DND-41 (cell line): ENCODE measurements around the gene CNKSR2.

Source experiments
- ATAC-seq: fragments of 200-7000 bp; cut with Tn5 transposase; 3 replicates; pipeline ENCODE4 v1.9.1; 2021; ENCODE audit warnings: low read depth; ENCODE audit not compliant: insufficient read depth
- DNase-seq: peaks from one replicate; pipeline ENCODE4 v3.0.0-alpha.2; 2020
- H2AFZ ChIP-seq: 2 replicates; pipeline ENCODE4 v1.6.0; 2012; ENCODE audit warnings: low read depth, low read length
- H3K27ac ChIP-seq: 2 replicates; pipeline ENCODE4 v1.5.1; 2012; ENCODE audit warnings: low read length, inconsistent platforms
- H3K27me3 ChIP-seq: fragments of 200-600 bp; sonication (generic); 2 replicates; pipeline ENCODE4 v1.6.0; 2012; ENCODE audit warnings: low read length, mild to moderate bottlenecking, inconsistent platforms; ENCODE audit not compliant: insufficient read depth, poor library complexity
- H3K36me3 ChIP-seq: 2 replicates; pipeline ENCODE4 v1.5.1; 2012; ENCODE audit warnings: low read length, inconsistent platforms; ENCODE audit not compliant: insufficient read depth
- H3K4me1 ChIP-seq: 2 replicates; pipeline ENCODE4 v1.5.1; 2012; ENCODE audit warnings: mild to moderate bottlenecking, low read length; ENCODE audit not compliant: insufficient read depth
- H3K4me2 ChIP-seq: 2 replicates; pipeline ENCODE4 v1.6.0; 2012; ENCODE audit warnings: mild to moderate bottlenecking, moderate library complexity, low read length, inconsistent platforms; ENCODE audit not compliant: insufficient read depth
- H3K4me3 ChIP-seq, 2 experiments: fragments of 200-600 bp in 1 of 2; shearing (Covaris generic) in 1 of 2; 2 replicates each; pipeline ENCODE4 v1.5.1; 2012 to 2016; ENCODE audit warnings: inconsistent platforms in 2 of 2, low read length in 2 of 2, mild to moderate bottlenecking in 2 of 2, low read depth in 1 of 2, moderate library complexity in 1 of 2
- H3K79me2 ChIP-seq: 2 replicates; pipeline ENCODE4 v1.6.0; 2012; ENCODE audit warnings: low read length, inconsistent platforms; ENCODE audit not compliant: insufficient read depth
- H3K9ac ChIP-seq: 2 replicates; pipeline ENCODE4 v1.6.0; 2012; ENCODE audit warnings: low read depth, mild to moderate bottlenecking, inconsistent platforms, low read length, moderate library complexity
- H3K9me3 ChIP-seq: 2 replicates; pipeline ENCODE4 v1.5.1; 2012; ENCODE audit warnings: low read length, moderate library complexity, mild to moderate bottlenecking, inconsistent platforms; ENCODE audit not compliant: insufficient read depth, severe bottlenecking
- H4K20me1 ChIP-seq: 2 replicates; pipeline ENCODE4 v1.6.0; 2012; ENCODE audit warnings: low read length; ENCODE audit not compliant: insufficient read depth
- CTCF ChIP-seq: IDR thresholded peaks from 2 replicates; pipeline ENCODE4 v1.5.1; 2012; ENCODE audit warnings: borderline replicate concordance, low read length, moderate library complexity, mild to moderate bottlenecking; ENCODE audit not compliant: poor library complexity, severe bottlenecking; ENCODE audit errors: extremely low read depth
- EZH2 ChIP-seq: IDR thresholded peaks from 3 replicates; pipeline ENCODE4 v1.6.1; 2012; ENCODE audit warnings: borderline replicate concordance, low read depth, mild to moderate bottlenecking, moderate library complexity, low read length, inconsistent platforms; ENCODE audit not compliant: severe bottlenecking

Gene CNKSR2

GRCh38 chrX:21374994-21375707 lies 933 bp downstream of the CNKSR2 start:
- ATAC-seq: peak; percentile 29
- Histone ChIP-seq H3K36me3 (no peaks in the 10 kb centered on the region), H4K20me1 (no peaks in the 10 kb centered on the region; the same call in 1 of the 2 replicates), H3K4me2 (peak overlapping the region; percentile 90), H3K79me2 (peaks cover 5% of the 10 kb centered on the region; the same call in 1 of the 2 replicates), H3K27me3 (no peaks in the 10 kb centered on the region), H2AFZ (peak overlapping the region; percentile 66), H3K9me3 (no peaks in the 10 kb centered on the region), H3K9ac (peak overlapping the region; percentile 73), H3K4me3 (peak overlapping the region; percentile 65 to 88), H3K27ac (peak overlapping the region; percentile 62), H3K4me1 (peaks cover 31% of the 10 kb centered on the region)
- peak; percentile 10 for DNase-seq
- TF ChIP-seq EZH2 (no peak), CTCF (no peak)

DNA sequence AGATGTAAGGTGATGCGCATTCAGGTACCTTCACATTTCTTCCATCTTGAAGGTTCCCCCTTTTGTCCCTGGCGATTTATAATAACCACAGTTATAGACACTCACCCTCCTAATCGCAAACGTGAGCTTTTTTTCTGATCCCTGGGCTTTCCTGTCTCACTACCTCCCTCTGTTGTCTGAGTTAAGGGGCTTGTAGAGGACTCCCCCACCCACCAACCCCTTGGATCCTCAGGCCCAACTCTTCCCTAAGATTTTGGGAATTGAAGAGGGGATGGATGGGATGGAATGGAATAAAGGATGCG lies 1.4 kb downstream of the CNKSR2 start:
- Histone ChIP-seq H3K79me2 (peaks cover 5% of the 10 kb centered on the region; the same call in 1 of the 2 replicates), H3K4me2 (peak overlapping the region; percentile 90), H3K36me3 (no peaks in the 10 kb centered on the region), H2AFZ (peak overlapping the region; percentile 66; the same call in 1 of the 2 replicates), H4K20me1 (no peaks in the 10 kb centered on the region; the same call in 1 of the 2 replicates), H3K4me1 (peaks cover 31% of the 10 kb centered on the region), H3K4me3 (peak overlapping the region; percentile 65 to 88; a peak in 3 of 4 replicates), H3K9me3 (no peaks in the 10 kb centered on the region), H3K27me3 (no peaks in the 10 kb centered on the region), H3K9ac (peak overlapping the region; percentile 73), H3K27ac (no peak overlapping the region)
- no peak for ATAC-seq
- TF ChIP-seq CTCF: peak; percentile 33
- TF ChIP-seq EZH2: no peak
- DNase-seq: no peak

DNA sequence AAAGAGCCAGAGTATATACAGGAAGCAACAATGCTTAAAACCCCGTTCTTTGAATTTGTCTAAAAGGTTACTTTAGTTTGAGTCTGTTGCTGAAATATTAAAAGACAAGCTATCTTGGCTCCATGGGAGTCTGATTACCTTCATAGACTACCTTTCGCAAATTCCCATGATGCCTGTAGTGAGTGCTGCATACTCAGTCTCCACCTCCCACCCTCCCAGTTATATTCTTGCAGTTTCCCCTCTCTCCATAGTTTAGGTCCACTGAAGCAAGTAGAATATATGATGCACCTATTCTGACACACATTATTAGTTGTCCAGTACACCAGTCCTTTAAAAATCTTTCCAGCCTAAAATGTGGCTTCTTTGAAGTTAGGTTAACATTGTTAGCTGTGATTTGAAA lies 2.4 kb downstream of the CNKSR2 start:
- no peaks in the 10 kb centered on the region; the same call in 1 of the 2 replicates for H4K20me1 ChIP-seq
- H2AFZ ChIP-seq: no peak overlapping the region
- no peaks in the 10 kb centered on the region for H3K36me3 ChIP-seq
- H3K79me2 ChIP-seq: peaks cover 5% of the 10 kb centered on the region; the same call in 1 of the 2 replicates
- 0 out of 2 replicates have a peak overlapping the region, but pooled peaks have one; percentile 73 for H3K9ac ChIP-seq
- no peak for TF ChIP-seq EZH2
- no peak for ATAC-seq
- H3K27me3 ChIP-seq: no peaks in the 10 kb centered on the region
- H3K4me2 ChIP-seq: peak overlapping the region; percentile 90; the same call in 1 of the 2 replicates
- DNase-seq: no peak
- H3K4me1 ChIP-seq: peaks cover 31% of the 10 kb centered on the region
- no peak overlapping the region for H3K27ac ChIP-seq
- no peaks in the 10 kb centered on the region for H3K9me3 ChIP-seq
- H3K4me3 ChIP-seq: peak overlapping the region in 1 of 2 experiments; percentile 88; a peak in 1 of 4 replicates

- TF ChIP-seq EZH2 (no peak), CTCF (no peak)
- Histone ChIP-seq H3K27me3 (no peaks in the 10 kb centered on the region), H2AFZ (no peak overlapping the region), H3K36me3 (no peaks in the 10 kb centered on the region), H3K4me2 (no peak overlapping the region), H3K9ac (no peak overlapping the region), H3K4me1 (peaks cover 17% of the 10 kb centered on the region), H3K79me2 (peaks cover 4% of the 10 kb centered on the region; the same call in 1 of the 2 replicates), H3K27ac (no peak overlapping the region), H3K9me3 (no peaks in the 10 kb centered on the region), H3K4me3 (no peak overlapping the region), H4K20me1 (no peaks in the 10 kb centered on the region; the same call in 1 of the 2 replicates)
- ATAC-seq: no peak
- no peak for DNase-seq
Measured at GRCh38 chrX:21379991-21380390, 5.8 kb downstream of the CNKSR2 start.
